Measurements from ENCODE around the gene ADAMTS9. TPM values are rescaled to one million over a fixed set of nuclear protein-coding genes. Genes with fewer than 3 reads are reported as not detected.

ADAMTS9 gene
- total and polyA plus RNA-seq, 4 donors: 21.8 to 74.5 (median 45.7) TPM

- Histone ChIP-seq H3K4me3 (ENCODE audit: low read depth, low read length) (no peak overlapping the region), H3K9me3 (ENCODE audit: control insufficient read depth, insufficient read depth, low read length) (peaks cover 4% of the 10 kb centered on the region), H3K27me3 (ENCODE audit: control insufficient read depth, insufficient read depth, low read length) (no peaks in the 10 kb centered on the region), H3K36me3 (ENCODE audit: control insufficient read depth, insufficient read depth, low read length) (no peaks in the 10 kb centered on the region), H3K27ac (ENCODE audit: low read depth, low read length) (no peak overlapping the region), H3K4me1 (ENCODE audit: control insufficient read depth, insufficient read depth, low read length) (no peaks in the 10 kb centered on the region)
- WGBS (ENCODE audit: insufficient coverage): 92% methylated on average over 2 of the region's 6 CpGs
- DNase-seq (ENCODE audit: low read depth in 4 of 6, low spot score in 6 of 6): no peak
These were observed 169.3 kb downstream of the ADAMTS9 start for GRCh38 chr3:64518496-64518895.

GRCh38 chr3:64514889-64515288 is 172.9 kb downstream of the ADAMTS9 start:
- DNase-seq (ENCODE audit: low read depth in 4 of 6, low spot score in 6 of 6): no peak
- 100% methylated on average over 1 of the region's 3 CpGs for WGBS (ENCODE audit: insufficient coverage)
- H3K4me3 ChIP-seq (ENCODE audit: low read depth, low read length): no peak overlapping the region
- H3K27me3 ChIP-seq (ENCODE audit: control insufficient read depth, insufficient read depth, low read length): no peaks in the 10 kb centered on the region
- no peaks in the 10 kb centered on the region for H3K9me3 ChIP-seq (ENCODE audit: control insufficient read depth, insufficient read depth, low read length)
- H3K36me3 ChIP-seq (ENCODE audit: control insufficient read depth, insufficient read depth, low read length): no peaks in the 10 kb centered on the region
- H3K27ac ChIP-seq (ENCODE audit: low read depth, low read length): no peak overlapping the region
- H3K4me1 ChIP-seq (ENCODE audit: control insufficient read depth, insufficient read depth, low read length): no peaks in the 10 kb centered on the region

DNA sequence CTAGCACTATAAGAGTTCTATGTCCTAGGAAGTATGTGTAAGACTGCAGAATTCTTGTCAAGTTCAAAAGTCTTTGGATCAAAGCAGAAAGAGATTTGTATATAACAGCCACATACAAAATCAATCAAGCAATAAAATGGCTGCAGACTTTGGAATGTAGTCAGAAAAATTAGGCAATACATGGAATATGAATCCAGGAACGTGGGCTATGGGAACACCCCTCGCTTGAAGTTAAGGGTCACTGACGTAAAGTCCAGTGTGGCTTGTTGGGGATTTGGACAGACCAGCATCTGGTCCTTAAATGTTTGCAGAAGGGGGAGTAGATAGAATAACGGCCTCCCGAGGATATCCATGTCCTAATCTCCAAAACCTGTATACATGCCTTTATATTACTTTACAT is 178.6 kb downstream of the ADAMTS9 start:
- Histone ChIP-seq H3K4me3 (ENCODE audit: low read depth, low read length) (no peak overlapping the region), H3K27ac (ENCODE audit: low read depth, low read length) (no peak overlapping the region), H3K27me3 (ENCODE audit: control insufficient read depth, insufficient read depth, low read length) (no peaks in the 10 kb centered on the region), H3K4me1 (ENCODE audit: control insufficient read depth, insufficient read depth, low read length) (no peaks in the 10 kb centered on the region), H3K36me3 (ENCODE audit: control insufficient read depth, insufficient read depth, low read length) (no peaks in the 10 kb centered on the region), H3K9me3 (ENCODE audit: control insufficient read depth, insufficient read depth, low read length) (no peaks in the 10 kb centered on the region)
- no peak for DNase-seq (ENCODE audit: low read depth in 4 of 6, low spot score in 6 of 6)
- WGBS (ENCODE audit: insufficient coverage): 87% methylated on average over 3 of the region's 5 CpGs

DNA sequence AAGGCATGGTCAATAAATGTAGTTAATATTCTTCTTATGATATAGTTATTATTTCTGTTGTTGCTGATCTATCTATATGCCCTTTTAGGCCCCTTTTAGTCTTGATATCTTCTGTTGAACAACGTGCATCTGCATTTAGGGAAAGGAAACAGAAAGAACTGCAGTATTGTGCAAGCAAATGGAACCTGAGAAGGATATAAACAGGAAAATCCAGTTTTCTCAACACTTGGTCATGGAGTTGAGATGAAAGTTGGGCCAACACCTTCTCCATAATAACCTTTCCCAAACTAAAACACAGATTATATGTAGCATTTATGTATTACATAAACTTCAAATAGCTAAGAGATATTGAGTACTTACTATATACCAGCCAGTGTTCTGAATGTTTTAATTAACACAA is 179.7 kb downstream of the ADAMTS9 start:
- no CpG with 5 or more reads among the region's 1 CpG for WGBS (ENCODE audit: insufficient coverage)
- no peaks in the 10 kb centered on the region for H3K27me3 ChIP-seq (ENCODE audit: control insufficient read depth, insufficient read depth, low read length)
- no peak overlapping the region for H3K27ac ChIP-seq (ENCODE audit: low read depth, low read length)
- no peak for DNase-seq (ENCODE audit: low read depth in 4 of 6, low spot score in 6 of 6)
- no peak overlapping the region for H3K4me3 ChIP-seq (ENCODE audit: low read depth, low read length)
- H3K36me3 ChIP-seq (ENCODE audit: control insufficient read depth, insufficient read depth, low read length): no peaks in the 10 kb centered on the region
- no peaks in the 10 kb centered on the region for H3K4me1 ChIP-seq (ENCODE audit: control insufficient read depth, insufficient read depth, low read length)
- no peaks in the 10 kb centered on the region for H3K9me3 ChIP-seq (ENCODE audit: control insufficient read depth, insufficient read depth, low read length)

DNA sequence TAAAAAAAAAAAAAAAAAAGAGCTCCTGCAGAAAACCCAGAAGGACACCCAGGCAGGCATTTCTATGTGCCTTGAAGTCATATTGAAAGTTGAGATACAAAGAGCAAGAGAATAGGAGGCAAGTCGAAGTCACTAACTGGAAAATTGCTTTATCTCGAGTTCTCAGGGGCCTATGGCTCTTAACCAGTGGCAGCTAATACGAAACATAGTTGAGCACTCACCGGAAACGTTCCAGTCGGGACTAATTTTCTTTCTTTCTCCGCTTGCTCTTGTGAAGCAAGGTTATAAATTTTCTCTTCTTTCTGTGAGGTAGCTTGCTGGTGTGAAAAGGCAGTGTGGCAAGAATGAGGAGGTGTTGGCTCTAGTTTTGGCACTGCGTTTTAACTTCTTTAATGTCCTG is 181.5 kb downstream of the ADAMTS9 start:
- no peaks in the 10 kb centered on the region for H3K36me3 ChIP-seq (ENCODE audit: control insufficient read depth, insufficient read depth, low read length)
- 60% methylated on average over 1 of the region's 8 CpGs for WGBS (ENCODE audit: insufficient coverage)
- no peaks in the 10 kb centered on the region for H3K27me3 ChIP-seq (ENCODE audit: control insufficient read depth, insufficient read depth, low read length)
- no peaks in the 10 kb centered on the region for H3K4me1 ChIP-seq (ENCODE audit: control insufficient read depth, insufficient read depth, low read length)
- H3K27ac ChIP-seq (ENCODE audit: low read depth, low read length): no peak overlapping the region
- no peak overlapping the region for H3K4me3 ChIP-seq (ENCODE audit: low read depth, low read length)
- peak in 1 of 6 donors; percentile 83 for DNase-seq (ENCODE audit: low read depth in 4 of 6, low spot score in 6 of 6)
- no peaks in the 10 kb centered on the region for H3K9me3 ChIP-seq (ENCODE audit: control insufficient read depth, insufficient read depth, low read length)

DNA sequence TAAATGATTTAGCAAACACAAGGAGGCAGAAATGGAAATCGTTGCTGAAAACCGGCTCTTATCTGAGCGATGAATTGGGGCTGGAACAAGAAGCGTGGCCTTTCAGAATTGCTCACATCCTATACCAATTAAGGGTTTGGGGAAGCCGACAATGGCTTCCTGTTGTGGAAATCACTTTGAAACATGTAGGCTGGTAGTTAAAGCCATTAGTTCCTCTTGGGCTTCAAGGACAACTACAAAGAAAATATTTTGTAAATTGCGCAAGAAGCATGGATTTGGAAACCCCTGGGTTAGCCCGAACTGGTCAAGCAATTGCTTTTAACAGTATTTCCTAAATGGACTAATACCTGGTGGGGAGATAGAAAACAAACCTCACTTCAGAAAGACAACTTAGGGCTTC is 182.4 kb downstream of the ADAMTS9 start:
- Histone ChIP-seq H3K4me1 (ENCODE audit: control insufficient read depth, insufficient read depth, low read length) (no peaks in the 10 kb centered on the region), H3K9me3 (ENCODE audit: control insufficient read depth, insufficient read depth, low read length) (no peaks in the 10 kb centered on the region), H3K27me3 (ENCODE audit: control insufficient read depth, insufficient read depth, low read length) (no peaks in the 10 kb centered on the region), H3K4me3 (ENCODE audit: low read depth, low read length) (no peak overlapping the region), H3K36me3 (ENCODE audit: control insufficient read depth, insufficient read depth, low read length) (no peaks in the 10 kb centered on the region), H3K27ac (ENCODE audit: low read depth, low read length) (no peak overlapping the region)
- no CpG with 5 or more reads among the region's 7 CpGs for WGBS (ENCODE audit: insufficient coverage)
- DNase-seq (ENCODE audit: low read depth in 4 of 6, low spot score in 6 of 6): no peak

DNA sequence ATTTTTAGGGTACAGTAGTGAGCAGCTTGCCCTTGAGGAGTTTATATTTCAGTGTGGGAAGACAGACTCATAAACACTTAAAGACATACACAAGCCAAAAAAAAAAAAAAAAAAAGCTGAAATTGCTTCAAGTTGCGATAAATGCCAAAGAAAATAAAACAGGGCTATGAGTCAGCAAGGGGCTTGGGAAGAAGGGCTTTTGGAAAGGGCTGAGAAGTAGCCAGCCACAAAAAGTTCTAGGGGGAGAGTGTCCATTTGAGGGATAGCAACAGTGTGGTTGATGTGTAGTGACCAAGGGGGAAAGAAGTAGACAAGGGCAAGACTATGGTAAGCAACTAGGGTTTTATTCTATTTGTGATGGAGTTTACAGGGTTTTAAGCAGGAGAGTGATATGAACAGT is 185.5 kb downstream of the ADAMTS9 start:
- H3K4me3 ChIP-seq (ENCODE audit: low read depth, low read length): no peak overlapping the region
- H3K27ac ChIP-seq (ENCODE audit: low read depth, low read length): no peak overlapping the region
- H3K9me3 ChIP-seq (ENCODE audit: control insufficient read depth, insufficient read depth, low read length): no peaks in the 10 kb centered on the region
- no peaks in the 10 kb centered on the region for H3K4me1 ChIP-seq (ENCODE audit: control insufficient read depth, insufficient read depth, low read length)
- H3K27me3 ChIP-seq (ENCODE audit: control insufficient read depth, insufficient read depth, low read length): no peaks in the 10 kb centered on the region
- no peaks in the 10 kb centered on the region for H3K36me3 ChIP-seq (ENCODE audit: control insufficient read depth, insufficient read depth, low read length)
- DNase-seq (ENCODE audit: low read depth in 4 of 6, low spot score in 6 of 6): no peak
- 100% methylated on average over 1 of the region's 1 CpG for WGBS (ENCODE audit: insufficient coverage)

DNA sequence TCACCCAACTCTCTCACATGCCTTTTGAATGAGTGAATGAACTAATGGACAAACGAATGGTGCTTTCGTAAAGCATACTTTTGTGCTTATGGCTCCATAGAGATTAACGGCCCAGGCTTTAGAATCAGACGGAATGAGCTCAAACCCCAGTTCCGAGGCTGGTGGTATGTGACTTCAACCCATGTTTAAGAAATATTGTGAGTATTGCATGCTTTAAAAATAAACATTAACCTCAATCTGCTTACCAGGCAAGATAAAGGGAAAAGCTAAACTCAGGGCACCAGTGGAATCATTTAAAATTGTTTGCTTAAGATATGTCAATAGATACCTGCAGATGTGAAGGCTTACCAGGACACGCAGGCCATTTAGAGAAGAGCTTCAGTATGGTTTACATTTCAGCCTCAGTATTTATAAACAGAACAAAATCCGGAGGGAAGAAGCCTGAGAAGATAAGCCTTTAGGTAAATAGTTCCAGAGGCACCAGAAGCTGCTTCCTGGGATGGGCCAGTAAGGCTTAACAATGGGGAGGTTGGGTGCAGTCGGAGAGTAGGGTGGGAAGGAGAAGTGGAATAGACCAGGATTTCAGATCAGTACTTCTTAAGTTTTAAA is 186.4 kb downstream of the ADAMTS9 start:
- H3K4me3 ChIP-seq (ENCODE audit: low read depth, low read length): no peak overlapping the region
- H3K9me3 ChIP-seq (ENCODE audit: control insufficient read depth, insufficient read depth, low read length): no peaks in the 10 kb centered on the region
- no peaks in the 10 kb centered on the region for H3K27me3 ChIP-seq (ENCODE audit: control insufficient read depth, insufficient read depth, low read length)
- DNase-seq (ENCODE audit: low read depth in 4 of 6, low spot score in 6 of 6): no peak
- no peak overlapping the region for H3K27ac ChIP-seq (ENCODE audit: low read depth, low read length)
- H3K36me3 ChIP-seq (ENCODE audit: control insufficient read depth, insufficient read depth, low read length): no peaks in the 10 kb centered on the region
- 20% methylated on average over 1 of the region's 8 CpGs for WGBS (ENCODE audit: insufficient coverage)
- no peaks in the 10 kb centered on the region for H3K4me1 ChIP-seq (ENCODE audit: control insufficient read depth, insufficient read depth, low read length)

DNA sequence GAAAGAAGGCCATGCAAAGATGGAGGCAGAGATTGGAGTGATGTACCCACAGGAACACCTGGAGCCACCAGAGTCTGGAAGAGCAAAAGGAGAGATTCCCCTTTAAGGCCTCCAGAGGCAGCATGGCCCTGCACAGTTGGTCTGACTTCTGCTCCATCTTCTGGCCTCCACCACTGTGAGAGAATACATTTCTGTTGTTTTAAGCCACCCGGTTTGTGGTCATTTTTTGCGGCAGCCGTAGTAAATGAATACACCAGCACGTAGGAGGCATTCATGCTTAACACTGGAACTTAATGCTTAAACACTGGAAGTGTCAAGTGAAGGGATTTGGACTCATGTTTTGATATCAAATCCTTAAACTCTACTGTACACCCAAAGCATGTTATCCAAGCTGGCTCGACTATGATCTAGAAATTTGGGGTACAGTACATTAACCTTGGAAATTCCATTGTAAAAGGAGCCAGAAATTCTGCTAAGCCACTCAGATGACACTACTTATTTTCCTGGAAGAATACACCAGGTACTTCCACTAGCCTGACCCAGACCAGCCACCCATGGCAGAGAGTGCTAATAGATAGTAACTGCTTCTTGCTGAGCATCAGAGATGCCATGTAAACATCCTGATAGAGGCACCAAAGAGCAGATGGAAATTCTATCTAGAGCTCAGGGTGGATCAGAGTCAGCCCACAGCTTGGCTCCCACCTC is 190.9 kb downstream of the ADAMTS9 start:
- no peaks in the 10 kb centered on the region for H3K9me3 ChIP-seq (ENCODE audit: control insufficient read depth, insufficient read depth, low read length)
- H3K27me3 ChIP-seq (ENCODE audit: control insufficient read depth, insufficient read depth, low read length): no peaks in the 10 kb centered on the region
- no peak overlapping the region for H3K4me3 ChIP-seq (ENCODE audit: low read depth, low read length)
- no peak overlapping the region for H3K27ac ChIP-seq (ENCODE audit: low read depth, low read length)
- no peak for DNase-seq (ENCODE audit: low read depth in 4 of 6, low spot score in 6 of 6)
- no peaks in the 10 kb centered on the region for H3K36me3 ChIP-seq (ENCODE audit: control insufficient read depth, insufficient read depth, low read length)
- 100% methylated on average over 1 of the region's 5 CpGs for WGBS (ENCODE audit: insufficient coverage)
- no peaks in the 10 kb centered on the region for H3K4me1 ChIP-seq (ENCODE audit: control insufficient read depth, insufficient read depth, low read length)

GRCh38 chr3:64495781-64496334 is 191.9 kb downstream of the ADAMTS9 start:
- no peak for DNase-seq (ENCODE audit: low read depth in 4 of 6, low spot score in 6 of 6)
- H3K36me3 ChIP-seq (ENCODE audit: control insufficient read depth, insufficient read depth, low read length): no peaks in the 10 kb centered on the region
- 100% methylated on average over 1 of the region's 2 CpGs for WGBS (ENCODE audit: insufficient coverage)
- no peak overlapping the region for H3K4me3 ChIP-seq (ENCODE audit: low read depth, low read length)
- no peak overlapping the region for H3K27ac ChIP-seq (ENCODE audit: low read depth, low read length)
- no peaks in the 10 kb centered on the region for H3K4me1 ChIP-seq (ENCODE audit: control insufficient read depth, insufficient read depth, low read length)
- no peaks in the 10 kb centered on the region for H3K9me3 ChIP-seq (ENCODE audit: control insufficient read depth, insufficient read depth, low read length)
- no peaks in the 10 kb centered on the region for H3K27me3 ChIP-seq (ENCODE audit: control insufficient read depth, insufficient read depth, low read length)
